Activated CD4-positive, alpha-beta T cell treated with anti-CD3 and anti-CD28 coated beads for 24 hours (primary cell): ENCODE measurements around the gene CHMP4B.

Experiments used
- DNase-seq, 2 donors: peaks; one replicate each; pipeline ENCODE4 v3.0.0-alpha.2; 2020; ENCODE audit warnings: low read depth in 2 of 2

CHMP4B gene

DNA sequence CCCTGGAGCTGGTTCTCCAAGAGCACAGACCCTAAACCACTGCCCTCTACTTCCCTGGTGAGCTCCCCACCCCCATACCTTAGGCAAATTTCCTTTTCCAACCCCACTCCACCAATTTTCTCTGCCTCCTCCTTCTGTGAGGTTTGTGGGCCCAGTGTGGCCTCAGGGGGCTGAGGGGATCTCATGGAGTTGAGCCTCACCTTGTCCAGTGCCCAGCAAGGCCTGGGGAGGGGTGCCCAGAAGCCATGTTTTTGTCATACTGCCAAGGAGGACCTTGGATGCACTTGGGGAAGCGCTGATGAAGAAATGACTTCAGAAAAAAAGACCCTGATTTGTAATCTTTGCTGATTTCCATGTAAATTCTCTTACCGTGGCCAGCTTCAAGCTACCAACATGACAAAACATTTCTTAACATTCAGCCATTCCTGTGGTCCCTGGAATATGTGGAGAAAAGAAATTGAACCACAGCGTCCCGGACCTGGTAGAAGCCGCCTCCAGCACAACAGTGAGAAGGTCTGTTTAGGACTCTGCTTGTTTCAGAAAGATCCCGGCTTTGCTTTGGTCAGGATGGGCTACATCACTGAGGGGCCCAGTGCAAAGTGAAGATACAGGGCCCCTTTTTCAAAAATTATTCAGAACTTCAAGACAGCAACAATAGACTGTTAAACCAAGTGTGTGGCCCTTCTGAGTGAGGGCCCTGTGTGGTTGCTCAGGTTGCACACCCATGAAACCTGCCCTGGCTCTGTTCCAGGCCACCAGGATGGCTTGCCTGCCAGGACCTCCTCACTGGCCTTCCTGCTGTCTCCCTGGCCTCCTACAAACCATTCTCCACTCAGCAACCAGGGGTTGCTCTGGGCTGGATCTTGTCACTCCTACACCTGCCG lies 52.5 kb downstream of the CHMP4B start:
- no peak for DNase-seq

- no peak for DNase-seq
Observed at GRCh38 chr20:33864324-33864963, 53.3 kb downstream of the CHMP4B start.

GRCh38 chr20:33865761-33866370 lies 54.7 kb downstream of the CHMP4B start:
- DNase-seq = no peak

- DNase-seq = no peak
Observed at GRCh38 chr20:33866398-33867100, 55.4 kb downstream of the CHMP4B start.

DNA sequence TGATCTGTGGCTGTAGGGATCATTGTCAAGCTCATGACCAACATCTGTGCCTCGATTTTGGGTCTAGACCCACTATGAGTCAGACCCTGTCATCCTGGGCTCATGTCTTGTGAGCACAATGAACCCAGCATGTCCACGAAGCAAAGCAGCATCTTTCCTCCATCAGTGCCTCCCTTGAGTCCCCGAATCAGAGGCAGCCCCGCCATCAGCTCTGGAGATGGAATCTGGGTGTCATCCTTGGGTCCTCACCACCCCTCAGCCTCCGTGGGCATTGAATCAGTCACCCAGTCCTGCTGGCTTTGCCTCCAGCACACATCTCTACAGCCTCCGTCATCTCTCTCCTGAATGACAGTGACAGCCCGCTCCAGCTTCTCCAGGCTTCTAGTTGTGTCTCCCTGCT lies 56.9 kb downstream of the CHMP4B start:
- no peak for DNase-seq

- DNase-seq = no peak
Observed at GRCh38 chr20:33868595-33868994, 57.4 kb downstream of the CHMP4B start.

DNA sequence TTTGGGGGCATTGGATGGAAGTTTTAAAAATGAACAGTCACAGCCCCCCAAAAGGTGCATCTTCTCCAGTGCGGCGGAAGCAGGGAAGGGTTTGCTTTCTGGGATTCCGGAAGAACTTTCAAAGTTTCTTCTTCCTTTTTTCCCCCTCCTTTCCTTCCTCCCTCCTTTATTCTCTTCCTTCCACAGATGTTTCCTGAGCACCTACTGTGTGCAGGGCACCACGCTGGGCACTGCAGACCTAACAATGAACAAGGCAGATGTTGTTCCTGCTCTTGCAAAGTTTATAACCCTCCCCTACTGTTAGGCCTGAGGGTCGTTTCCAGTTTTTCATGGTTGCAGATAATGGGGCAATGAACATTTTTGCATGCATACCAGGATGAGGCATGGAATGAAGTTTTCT lies 58.1 kb downstream of the CHMP4B start:
- DNase-seq = no peak

DNA sequence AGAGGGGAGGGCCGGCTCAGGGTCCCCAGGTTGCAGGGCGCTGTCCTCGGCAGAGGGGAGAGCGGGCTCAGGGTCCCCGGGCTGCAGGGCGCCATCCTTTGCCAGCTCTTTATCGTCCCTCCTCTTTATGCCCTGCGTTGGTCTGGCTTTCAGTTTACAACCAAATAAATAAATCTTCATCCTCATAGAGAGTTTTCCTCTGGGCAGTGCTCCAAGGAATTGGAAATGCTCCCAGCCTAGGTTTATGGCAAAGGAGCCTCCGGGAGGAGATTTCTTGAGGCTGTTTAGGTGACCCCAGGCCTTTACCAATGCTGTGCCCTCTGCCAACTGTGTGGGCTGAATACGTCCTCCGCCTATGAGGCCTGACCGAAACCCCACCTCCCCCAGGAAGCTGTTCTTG lies 60.2 kb downstream of the CHMP4B start:
- DNase-seq = no peak

DNA sequence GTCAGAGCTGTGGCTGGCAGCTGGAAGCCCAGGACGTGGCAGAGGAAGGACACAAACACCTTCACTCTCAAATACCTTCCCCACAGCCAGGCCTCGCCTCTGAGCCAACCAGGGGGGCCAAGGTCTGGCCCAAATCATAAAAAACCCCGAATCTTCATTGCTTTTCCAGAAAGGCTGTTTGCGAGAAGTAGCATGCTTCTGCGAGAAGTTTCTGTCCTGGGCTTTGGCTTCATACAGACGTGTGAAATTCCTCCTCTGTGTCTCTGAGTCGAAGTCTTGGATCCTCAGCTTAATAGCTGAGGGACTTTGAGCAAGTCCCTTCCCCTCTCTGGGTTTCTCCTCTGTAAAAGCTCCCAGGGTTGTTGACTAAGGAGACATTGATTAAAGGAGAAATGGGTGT lies 63.0 kb downstream of the CHMP4B start:
- no peak for DNase-seq

- no peak for DNase-seq
Observed at GRCh38 chr20:33875055-33875454, 63.9 kb downstream of the CHMP4B start.

DNA sequence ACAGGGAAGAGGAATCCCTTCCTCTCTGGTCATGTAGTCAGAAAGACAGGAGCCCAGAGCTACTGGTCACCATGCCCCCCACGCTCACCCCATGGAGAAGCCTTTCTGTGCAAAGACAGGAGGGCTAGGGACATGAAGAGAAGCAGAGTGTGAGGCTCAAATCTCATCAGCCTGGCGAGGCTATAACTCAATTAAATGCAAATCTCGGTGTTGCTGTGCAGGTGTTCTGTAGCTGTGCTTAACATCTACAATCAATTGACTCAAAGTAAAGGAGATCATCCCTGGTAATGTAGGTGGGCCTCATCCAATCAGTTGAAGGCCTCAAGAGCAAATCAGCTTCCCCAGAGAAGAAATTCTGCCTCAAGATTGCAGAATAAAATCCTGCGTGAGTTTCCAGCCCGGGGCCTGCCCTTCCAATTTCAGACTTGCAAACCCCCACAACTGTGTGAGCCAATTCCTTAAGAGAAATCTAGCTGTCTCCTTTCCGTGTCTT lies 64.4 kb downstream of the CHMP4B start:
- DNase-seq = no peak

DNA sequence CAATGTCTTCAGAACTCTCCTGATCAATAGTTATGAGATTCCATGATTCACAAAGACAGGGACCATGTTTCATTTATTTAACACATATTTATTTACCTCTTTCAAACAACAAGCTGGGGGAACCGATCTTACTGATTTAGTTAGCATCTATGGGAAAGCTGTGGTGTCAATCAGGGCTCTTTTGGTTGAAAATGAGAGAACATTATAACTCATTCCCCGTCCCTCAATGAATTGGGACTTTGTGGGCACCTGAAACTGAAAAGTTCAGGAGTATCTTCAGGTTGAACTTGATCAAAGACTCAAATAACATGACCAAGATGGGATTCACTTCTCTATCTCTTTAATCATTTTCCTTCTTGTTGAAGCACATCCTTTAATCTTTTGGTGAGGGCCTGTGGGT lies 67.4 kb downstream of the CHMP4B start:
- DNase-seq = no peak

GRCh38 chr20:33880396-33880795 lies 69.2 kb downstream of the CHMP4B start:
- DNase-seq = no peak

DNA sequence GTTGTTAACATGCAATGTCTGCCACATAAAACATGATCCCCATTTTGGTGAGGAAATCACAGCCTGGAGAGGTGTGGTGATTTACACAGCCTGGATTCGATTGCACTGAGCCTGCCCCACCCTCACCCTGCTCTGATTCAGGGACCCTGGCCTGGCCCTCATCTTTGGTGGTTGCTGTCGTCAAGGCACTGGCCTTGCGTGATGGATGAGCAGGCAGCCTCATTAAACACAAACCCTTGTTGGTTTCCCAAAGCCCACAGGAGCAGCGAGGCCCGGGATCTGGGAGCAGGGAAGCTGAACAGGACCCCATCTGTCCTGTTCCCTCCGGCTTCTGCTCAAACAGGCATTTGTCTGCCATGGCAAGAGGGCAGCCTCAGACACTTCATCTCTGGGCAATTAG lies 70.8 kb downstream of the CHMP4B start:
- no peak for DNase-seq

DNA sequence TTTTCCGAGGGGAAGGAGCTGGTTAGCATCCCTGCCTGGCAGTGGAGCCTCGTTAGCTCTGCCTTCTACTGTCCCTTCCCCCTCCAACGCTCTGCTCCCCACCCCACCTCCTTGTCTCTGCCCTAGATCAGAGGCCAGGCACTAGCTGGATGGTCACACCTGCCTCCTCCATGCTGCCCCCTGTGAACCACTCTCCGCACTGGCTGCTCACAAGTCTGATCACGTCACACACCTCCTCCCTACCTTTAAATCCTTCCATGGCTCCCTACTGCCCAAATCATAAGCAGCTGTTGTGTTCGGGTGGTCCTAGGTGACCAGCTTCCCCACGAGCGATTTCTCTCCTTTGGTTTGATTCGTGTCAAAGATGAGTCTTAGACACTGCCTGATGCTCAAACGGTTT lies 71.3 kb downstream of the CHMP4B start:
- no peak for DNase-seq

DNA sequence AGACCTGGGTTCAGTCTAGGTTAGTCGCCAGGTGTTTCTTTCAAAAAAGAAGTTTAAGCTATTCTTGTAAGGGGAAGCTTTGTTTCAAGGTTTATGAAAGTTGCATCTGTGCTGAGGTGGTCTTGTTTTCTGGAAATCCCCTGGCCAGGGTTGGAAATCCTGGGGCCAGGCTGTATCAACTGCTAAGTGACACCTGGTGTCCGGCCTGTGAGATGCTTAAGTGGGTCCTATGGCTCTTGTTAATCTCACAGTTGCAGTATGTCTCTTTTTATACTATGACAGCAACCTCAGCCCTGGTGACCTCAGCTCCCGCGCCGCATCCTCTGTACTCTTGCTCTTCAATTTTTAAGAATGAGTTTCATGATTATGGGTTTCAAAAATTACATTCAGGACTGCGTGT lies 72.0 kb downstream of the CHMP4B start:
- DNase-seq = no peak

DNA sequence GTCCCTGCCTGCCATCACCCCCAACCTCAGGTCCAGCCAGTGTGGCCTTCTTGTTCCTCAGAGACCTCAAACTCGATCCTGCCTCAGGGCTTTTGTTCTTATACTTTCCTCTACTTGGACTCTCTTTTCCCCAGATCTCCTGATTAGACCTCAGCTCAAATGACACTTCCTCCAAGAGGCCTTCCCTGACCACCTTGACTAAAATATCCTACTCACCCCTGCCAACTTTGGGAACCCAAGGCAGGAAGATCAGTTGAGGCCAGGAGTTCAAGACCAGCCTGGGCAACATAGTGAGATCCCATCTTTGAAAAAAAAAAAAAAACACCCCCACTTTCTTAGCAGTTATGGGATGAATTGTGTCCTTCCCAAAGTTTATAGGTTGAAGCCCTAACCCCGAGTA lies 73.5 kb downstream of the CHMP4B start:
- DNase-seq = no peak

GRCh38 chr20:33889312-33889711 lies 78.2 kb downstream of the CHMP4B start:
- DNase-seq = no peak

- DNase-seq = no peak
Observed at GRCh38 chr20:33890557-33890956, 79.4 kb downstream of the CHMP4B start.

GRCh38 chr20:33893314-33893713 lies 82.2 kb downstream of the CHMP4B start:
- no peak for DNase-seq

GRCh38 chr20:33894798-33895197 lies 83.7 kb downstream of the CHMP4B start:
- no peak for DNase-seq

DNA sequence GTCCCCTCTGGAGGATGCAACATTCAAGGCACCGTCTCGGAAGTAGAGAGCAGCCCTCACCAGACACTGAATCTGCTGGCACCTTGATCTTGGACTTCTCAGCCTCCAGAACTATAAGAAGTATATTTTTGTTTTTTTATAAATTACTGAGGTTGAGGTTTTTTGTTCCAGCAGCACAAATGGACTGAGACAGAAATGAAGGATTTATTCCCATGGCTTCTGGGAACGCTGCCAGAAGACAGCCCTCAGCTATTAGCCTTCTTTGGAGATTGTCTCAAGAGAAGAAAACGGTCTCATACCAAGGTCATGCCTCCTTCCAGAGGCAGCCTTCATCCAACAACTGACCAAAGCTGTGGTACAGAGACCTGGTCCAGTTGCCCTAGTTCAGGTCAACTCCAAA lies 85.4 kb downstream of the CHMP4B start:
- DNase-seq = no peak
